NCI-H82 (cell line): ENCODE data around the gene RUFY1.

Experiments
- DNase-seq: peaks from one replicate; lab custom pipeline; 2025; lab: John Stamatoyannopoulos, UW

RUFY1 gene

GRCh38 chr5:179603308-179603707 lies 53.0 kb downstream of the RUFY1 start:
- DNase-seq, result no peak

DNA sequence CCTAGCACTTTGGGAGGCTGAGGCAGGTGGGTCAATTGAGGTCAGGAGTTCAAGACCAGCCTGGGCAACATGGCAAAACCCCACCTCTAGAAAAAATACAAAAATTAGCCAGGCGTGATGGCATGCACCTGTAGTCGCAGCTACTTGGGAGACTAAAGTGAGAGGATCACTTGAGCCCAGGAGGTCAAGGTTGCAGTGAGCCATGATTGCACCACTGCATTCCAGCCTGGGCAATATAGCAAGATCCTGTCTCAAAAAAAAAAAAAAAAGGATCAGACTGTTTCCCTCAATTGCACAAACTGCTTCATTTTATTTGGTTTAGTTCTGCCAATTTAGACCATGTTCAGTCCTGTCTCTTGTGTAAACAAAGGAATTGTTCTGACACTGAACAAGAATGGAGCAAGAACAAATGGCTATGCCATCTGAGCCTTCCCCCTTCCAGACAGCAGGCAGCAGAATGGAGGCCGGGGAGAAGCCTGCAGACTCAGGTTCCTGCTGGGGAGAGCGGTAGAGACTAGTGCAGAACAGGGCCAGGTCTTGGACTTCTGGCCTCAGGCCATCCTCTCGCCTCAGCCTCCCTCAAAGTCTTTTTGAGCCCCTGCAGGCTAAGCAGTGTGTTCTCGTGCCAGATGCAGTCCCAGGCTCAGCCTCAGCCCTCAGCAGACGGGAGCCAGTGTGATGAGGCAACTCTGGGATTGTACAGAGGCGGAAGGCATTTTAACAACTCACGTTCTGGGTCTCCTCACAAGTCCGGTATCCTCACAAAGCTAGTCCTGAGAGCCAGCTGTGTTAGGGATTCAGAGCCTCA lies 54.9 kb downstream of the RUFY1 start:
- no peak for DNase-seq

DNA sequence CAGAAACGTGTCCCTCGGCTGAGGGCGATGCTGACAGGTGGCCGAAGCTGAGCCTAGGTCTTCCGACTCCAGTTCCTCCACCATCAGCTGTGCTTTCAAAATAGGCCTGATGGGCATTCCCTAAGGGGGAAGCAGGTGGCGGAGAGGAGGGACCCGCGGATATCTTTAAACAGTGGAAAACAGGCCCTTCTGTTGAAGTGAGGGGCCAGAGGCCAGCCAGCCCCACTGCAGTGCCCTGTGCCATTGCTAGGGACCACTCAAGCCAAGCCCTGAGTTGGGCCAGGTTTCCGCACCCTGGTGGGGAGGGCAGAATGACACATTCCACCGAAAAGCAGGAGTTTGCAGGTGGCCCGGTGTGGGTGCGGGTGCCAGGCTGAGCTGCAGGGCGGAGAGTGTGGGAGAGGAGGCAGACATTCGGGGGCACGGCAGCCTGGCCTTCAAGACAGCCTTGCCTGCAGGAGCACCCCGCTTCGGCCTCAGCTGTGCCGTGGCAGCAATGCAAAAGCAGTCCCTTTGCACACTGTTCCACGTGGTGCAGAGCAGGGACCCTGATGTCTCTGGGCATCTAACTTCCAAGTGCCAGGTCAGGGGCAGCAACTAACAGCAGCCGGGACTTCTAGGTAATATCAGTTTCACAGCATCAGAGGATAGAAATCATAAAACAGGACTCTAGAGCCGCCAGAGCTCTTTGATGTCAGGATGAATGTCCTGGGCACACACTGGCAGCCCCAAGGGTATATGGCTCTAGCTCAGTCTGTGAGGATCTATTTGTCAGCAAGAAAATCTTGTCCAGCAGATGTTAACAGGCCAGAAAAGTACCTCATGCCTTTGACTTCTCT lies 55.9 kb downstream of the RUFY1 start:
- DNase-seq, result no peak

- no peak for DNase-seq
These were observed 56.5 kb downstream of the RUFY1 start for GRCh38 chr5:179606910-179607159.

GRCh38 chr5:179607160-179607931 lies 57.0 kb downstream of the RUFY1 start:
- DNase-seq, result peak; percentile 69

DNA sequence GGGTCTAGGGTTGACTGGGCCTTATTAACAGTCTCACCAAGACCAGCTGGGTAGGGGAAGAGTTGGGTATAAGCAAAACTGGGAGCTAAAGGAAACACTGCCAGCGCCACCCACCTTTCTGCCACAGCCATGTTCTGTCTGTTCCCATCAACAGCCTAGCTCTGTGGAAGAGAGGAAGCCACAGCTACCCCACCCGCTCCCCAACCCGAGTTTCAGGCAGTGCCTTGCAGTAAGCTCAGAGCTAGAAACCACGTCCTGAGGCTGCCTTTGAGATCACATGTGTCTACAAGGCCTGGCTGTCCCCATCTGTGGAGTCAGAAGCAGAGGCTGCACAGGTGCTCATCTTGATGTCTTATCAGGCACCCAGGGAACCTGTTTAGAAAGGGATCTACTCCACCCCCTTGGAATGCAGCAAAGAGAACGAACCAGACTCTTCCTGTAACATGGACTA lies 57.8 kb downstream of the RUFY1 start:
- DNase-seq, result peak; percentile 52

- DNase-seq, result no peak
These were observed 59.4 kb downstream of the RUFY1 start for GRCh38 chr5:179609834-179610108.

DNA sequence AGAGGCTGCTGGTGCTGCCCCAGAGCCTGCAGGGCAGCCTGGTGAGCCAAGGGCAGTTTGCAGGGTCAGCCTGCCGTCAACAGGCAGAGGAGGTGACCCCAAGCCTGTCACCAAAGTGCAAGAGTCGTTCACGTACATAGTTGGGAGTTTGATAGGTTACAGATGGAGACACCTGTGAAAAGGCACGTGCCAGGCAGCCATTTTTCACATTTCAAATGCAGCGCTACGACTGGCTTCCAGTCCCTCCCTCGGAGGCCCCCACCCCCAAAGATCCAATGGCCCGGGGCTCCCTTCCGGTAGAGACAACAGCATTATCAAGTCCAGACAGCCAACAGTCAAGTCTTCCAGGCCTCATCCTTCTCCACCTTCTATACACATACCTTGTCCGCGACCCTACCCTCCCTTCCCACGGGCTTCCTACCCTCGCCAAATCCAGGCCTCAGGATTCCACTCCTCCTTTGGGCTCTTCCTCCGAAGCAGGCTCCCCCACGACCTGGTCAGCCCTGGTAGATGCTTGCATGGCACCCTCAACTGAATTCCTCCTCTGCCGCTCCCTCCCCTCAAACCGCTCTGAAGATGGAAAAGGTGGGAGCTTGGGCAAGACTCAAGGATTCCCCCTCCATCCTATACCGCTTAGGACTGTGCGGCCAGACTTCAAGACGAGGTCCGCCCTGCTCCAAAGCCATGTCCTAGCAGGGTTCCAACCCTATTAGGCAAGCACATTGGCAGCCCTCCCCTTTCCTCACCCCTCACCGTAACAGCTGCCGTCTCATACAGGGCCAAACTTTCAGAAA lies 60.0 kb downstream of the RUFY1 start:
- DNase-seq, result no peak

- DNase-seq, result no peak
These were observed 60.5 kb downstream of the RUFY1 start for GRCh38 chr5:179610903-179611265.

DNA sequence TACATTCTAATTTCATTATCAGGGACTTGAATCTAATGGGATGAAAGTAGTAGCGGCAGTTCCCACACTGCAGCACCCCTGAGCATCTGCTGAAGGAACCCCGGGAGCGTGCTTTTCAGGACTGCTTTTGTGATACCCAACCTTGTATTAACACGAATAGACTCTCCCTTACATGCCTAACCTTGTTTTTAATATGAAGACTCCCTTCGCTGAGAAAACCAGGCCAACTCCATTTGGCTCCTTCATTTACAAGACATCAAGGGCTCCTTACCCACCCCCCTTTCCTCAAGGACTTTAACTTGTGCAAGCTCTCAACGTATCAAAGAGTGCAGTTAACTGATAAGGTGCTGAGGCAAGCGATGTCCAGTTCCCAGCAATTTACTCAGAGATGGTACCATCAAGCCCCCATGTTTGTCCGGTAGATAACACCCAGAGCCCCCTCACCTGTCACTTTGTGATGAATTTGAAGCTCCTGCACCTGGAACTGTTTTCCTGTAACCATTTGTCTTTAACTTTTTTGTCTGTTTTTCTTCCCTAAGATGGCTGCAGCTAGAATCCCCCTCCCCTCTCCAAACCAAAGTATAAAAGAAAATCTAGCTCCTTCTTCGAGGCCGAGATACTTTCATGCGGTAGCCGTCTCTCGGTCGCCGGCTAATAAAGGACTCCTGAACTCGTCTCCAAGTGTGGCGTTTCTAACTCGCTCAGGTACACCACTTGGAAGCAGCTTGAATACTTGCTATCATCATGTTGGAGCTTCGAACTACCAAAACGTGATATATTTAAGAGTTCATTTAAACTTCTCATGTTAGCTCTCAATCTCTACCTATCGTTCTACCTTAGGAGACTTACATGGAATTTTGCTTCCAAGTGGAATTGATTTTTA lies 62.5 kb downstream of the RUFY1 start:
- DNase-seq, result peak; percentile 78

GRCh38 chr5:179613460-179614071 lies 63.2 kb downstream of the RUFY1 start:
- peak; percentile 27 for DNase-seq

GRCh38 chr5:179614745-179615144 lies 64.4 kb downstream of the RUFY1 start:
- DNase-seq, result no peak

GRCh38 chr5:179615203-179615602 lies 64.8 kb downstream of the RUFY1 start:
- DNase-seq, result no peak

DNA sequence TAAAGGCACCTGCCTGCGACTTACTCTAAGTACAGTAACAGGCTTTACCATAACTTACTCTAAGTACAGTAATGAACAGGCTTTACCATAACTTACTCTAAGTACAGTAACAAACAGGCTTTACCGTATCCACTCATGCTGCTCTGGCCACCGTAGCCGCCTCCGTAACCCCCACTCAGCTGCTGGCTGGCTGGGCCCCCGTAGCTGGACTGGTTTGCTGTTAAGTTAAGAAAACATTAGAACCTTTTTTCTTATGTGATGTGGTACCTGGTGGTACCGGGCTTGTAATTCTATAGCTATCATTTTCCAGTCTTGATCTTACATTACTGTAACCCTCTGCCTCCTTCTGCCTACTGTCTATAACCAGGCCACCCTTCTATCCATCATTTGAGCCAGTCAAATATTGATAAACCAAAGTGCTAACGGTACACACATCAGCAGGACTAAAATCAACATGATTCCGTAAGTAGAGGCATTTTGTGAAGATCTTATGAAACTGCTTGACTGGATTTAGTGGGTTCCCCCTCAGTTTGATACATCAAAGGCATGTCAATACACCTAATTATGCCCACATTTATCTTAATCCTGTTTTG lies 65.7 kb downstream of the RUFY1 start:
- no peak for DNase-seq

- no peak for DNase-seq
These were observed 67.6 kb downstream of the RUFY1 start for GRCh38 chr5:179617930-179618329.

DNA sequence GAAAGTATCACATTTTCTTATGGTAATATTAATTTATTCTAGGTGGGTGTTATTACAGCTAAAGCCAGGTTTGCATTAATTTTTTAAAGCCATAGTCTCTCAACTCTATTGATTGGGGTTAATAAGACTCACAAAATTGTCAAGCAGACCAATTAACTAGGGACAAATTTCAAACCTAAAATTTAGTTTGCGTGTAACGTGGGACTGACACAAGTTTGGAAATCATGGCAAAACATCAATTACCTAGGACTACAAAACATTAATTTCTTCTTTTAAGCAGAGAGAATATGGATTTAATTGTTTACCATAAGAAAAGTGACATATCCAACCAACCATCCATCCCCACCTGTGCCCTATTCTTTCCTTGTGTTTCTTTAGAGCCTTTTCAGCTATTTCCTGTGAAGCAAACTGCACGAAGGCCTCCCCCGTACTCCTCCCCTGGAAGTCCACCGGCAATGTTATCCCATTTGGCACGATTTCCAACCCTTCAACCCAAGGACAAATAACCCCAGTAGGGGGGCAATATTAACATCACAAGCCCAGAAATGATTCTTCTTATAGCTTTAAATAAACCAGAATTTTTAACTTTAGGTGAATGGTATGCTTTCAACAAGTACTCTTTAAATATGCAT lies 68.7 kb downstream of the RUFY1 start:
- DNase-seq, result no peak

DNA sequence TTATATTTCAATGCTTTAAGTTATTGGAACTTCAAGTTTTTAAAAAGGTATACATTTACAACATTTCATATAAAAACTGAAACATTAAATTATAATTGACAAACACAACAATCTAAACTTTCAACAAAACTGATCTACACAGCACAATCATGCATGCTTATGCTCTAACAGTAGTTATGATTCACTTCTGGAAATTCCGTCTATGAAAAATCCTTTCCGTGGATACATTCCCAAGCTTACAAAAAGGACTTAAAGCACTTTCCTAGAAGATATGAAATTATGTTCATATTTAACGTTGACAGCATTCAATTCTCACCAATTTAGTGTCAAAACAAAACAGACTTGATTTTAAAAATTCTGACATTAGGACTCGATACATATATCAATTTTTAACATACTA lies 69.4 kb downstream of the RUFY1 start:
- no peak for DNase-seq

- DNase-seq, result peak; percentile 9
These were observed 69.9 kb downstream of the RUFY1 start for GRCh38 chr5:179620293-179620692.

- no peak for DNase-seq
These were observed 70.5 kb downstream of the RUFY1 start for GRCh38 chr5:179620703-179621350.
